WTC11 (cell line): Measurements from ENCODE around the gene BOD1. TPM values are rescaled to one million over a fixed set of nuclear protein-coding genes. Genes with fewer than 3 reads are reported as not detected.

ENCODE experiments used
- ATAC-seq: fragments of 200-7000 bp; cut with Tn5 transposase; 2 replicates; pipeline ENCODE4 v1.10.0; 2021; ENCODE audit warnings: mild to moderate bottlenecking, moderate library complexity
- CTCF ChIA-PET: fragments of 300-600 bp; sonication (Branson Sonifier 250); formaldehyde crosslinking; loops from one replicate; lab custom pipeline; 2021; ENCODE audit warnings: antibody characterized with exemption; lab: Charles Lee
- POLR2A ChIA-PET: fragments of 350-600 bp; sonication (Branson Sonifier 250); formaldehyde crosslinking; loops from one replicate; lab custom pipeline; 2021; ENCODE audit warnings: antibody characterized with exemption; lab: Charles Lee
- DNase-seq: peaks from one replicate; pipeline ENCODE4 v3.0.0; 2021; ENCODE audit warnings: low spot score
- H3K27ac Mint-ChIP-seq: 2 replicates; pipeline ENCODE4 v1.8.0; 2021; ENCODE audit warnings: mixed read lengths
- H3K27me3 Mint-ChIP-seq: 2 replicates; pipeline ENCODE4 v1.8.0; 2021; ENCODE audit warnings: low read depth, mild to moderate bottlenecking, moderate library complexity, mixed read lengths
- H3K36me3 Mint-ChIP-seq: 2 replicates; pipeline ENCODE4 v1.8.0; 2021; ENCODE audit warnings: mixed read lengths
- H3K4me1 Mint-ChIP-seq: 2 replicates; pipeline ENCODE4 v1.8.0; 2022; ENCODE audit warnings: mixed read lengths
- H3K4me3 Mint-ChIP-seq: 2 replicates; pipeline ENCODE4 v1.8.0; 2021; ENCODE audit warnings: mild to moderate bottlenecking, moderate library complexity, mixed read lengths
- H3K9me3 Mint-ChIP-seq: 2 replicates; pipeline ENCODE4 v1.8.0; 2021; ENCODE audit warnings: mixed read lengths
- ATF3 ChIP-seq: sonication (generic); formaldehyde crosslinking; conservative IDR thresholded peaks from 2 replicates; pipeline ENCODE4 v1.8.1; 2022; ENCODE audit warnings: mild to moderate bottlenecking, missing genetic modification reagents
- E2F1 ChIP-seq: sonication (generic); formaldehyde crosslinking; IDR thresholded peaks from 2 replicates; pipeline ENCODE4 v1.8.0; 2022; ENCODE audit warnings: mild to moderate bottlenecking, missing genetic modification reagents
- EMX1 ChIP-seq: fragments of 250-450 bp; sonication (Bioruptor Pico); IDR thresholded peaks from 2 replicates; pipeline ENCODE4 v1.8.0; 2021; ENCODE audit warnings: mild to moderate bottlenecking
- ETV6 ChIP-seq: sonication (generic); formaldehyde crosslinking; IDR thresholded peaks from 2 replicates; pipeline ENCODE4 v1.8.1; 2022; ENCODE audit warnings: mild to moderate bottlenecking, missing genetic modification reagents
- FOXP1 ChIP-seq: sonication (generic); formaldehyde crosslinking; IDR thresholded peaks from 2 replicates; pipeline ENCODE4 v1.8.0; 2022; ENCODE audit warnings: missing genetic modification reagents, mild to moderate bottlenecking, moderate library complexity, borderline replicate concordance
- GTF2I ChIP-seq: fragments of 250-450 bp; sonication (Bioruptor Pico); conservative IDR thresholded peaks from 2 replicates; pipeline ENCODE4 v1.4.0; 2021; ENCODE audit warnings: mild to moderate bottlenecking
- MLX ChIP-seq: sonication (generic); formaldehyde crosslinking; IDR thresholded peaks from 2 replicates; pipeline ENCODE4 v1.8.1; 2023; ENCODE audit warnings: mild to moderate bottlenecking, missing genetic modification reagents, moderate library complexity
- NR3C1 ChIP-seq: sonication (generic); formaldehyde crosslinking; conservative IDR thresholded peaks from 2 replicates; pipeline ENCODE4 v1.8.1; 2023; ENCODE audit warnings: low read depth, mild to moderate bottlenecking, missing genetic modification reagents
- OVOL2 ChIP-seq: fragments of 250-450 bp; sonication (Bioruptor Pico); IDR thresholded peaks from 2 replicates; pipeline ENCODE4 v1.9.0; 2021; ENCODE audit warnings: mild to moderate bottlenecking, borderline replicate concordance
- PRDM15 ChIP-seq: sonication (generic); formaldehyde crosslinking; IDR thresholded peaks from 2 replicates; pipeline ENCODE4 v1.8.0; 2022; ENCODE audit warnings: missing genetic modification reagents
- SOX15 ChIP-seq: fragments of 250-450 bp; sonication (Bioruptor Pico); IDR thresholded peaks from 2 replicates; pipeline ENCODE4 v1.9.0; 2021; ENCODE audit warnings: mild to moderate bottlenecking
- TCF7 ChIP-seq: sonication (generic); formaldehyde crosslinking; IDR thresholded peaks from 2 replicates; pipeline ENCODE4 v1.8.0; 2022; ENCODE audit warnings: mild to moderate bottlenecking, low read depth, missing genetic modification reagents, moderate library complexity
- TP53 ChIP-seq: sonication (generic); formaldehyde crosslinking; IDR thresholded peaks from 2 replicates; pipeline ENCODE4 v1.8.1; 2023; ENCODE audit warnings: mild to moderate bottlenecking, missing genetic modification reagents
- ZNF263 ChIP-seq: sonication (generic); formaldehyde crosslinking; IDR thresholded peaks from 2 replicates; pipeline ENCODE4 v1.8.1; 2022; ENCODE audit warnings: low read depth, mild to moderate bottlenecking, moderate library complexity, missing genetic modification reagents
- total RNA-seq: library from RNA; stranded (reverse); gene quantifications from 3 replicates; pipeline ENCODE4 v1.2.3, GENCODE V29; 2021
- TF ChIP-seq, protein P1 (sequence below): sonication (generic); formaldehyde crosslinking; IDR thresholded peaks from 2 replicates; pipeline ENCODE4 v1.8.1; 2023; ENCODE audit warnings: mild to moderate bottlenecking, missing genetic modification reagents, moderate library complexity
- TF ChIP-seq, protein P2 (sequence below): sonication (generic); formaldehyde crosslinking; conservative IDR thresholded peaks from 2 replicates; pipeline ENCODE4 v1.8.1; 2023; ENCODE audit warnings: mild to moderate bottlenecking, low read depth, missing genetic modification reagents, moderate library complexity

The BOD1 gene
- total RNA-seq, 1 experiment from 2014 or later, result 120 TPM

GRCh38 chr5:173637340-173637739, 20.9 kb upstream of the BOD1 start:
- Mint-ChIP-seq H3K4me1 (peaks cover 44% of the 10 kb centered on the region), H3K27ac (no peak overlapping the region), H3K4me3 (no peak overlapping the region)
- POLR2A ChIA-PET, result no interaction called here
- DNase-seq, result no peak
- TF ChIP-seq, protein P1, sequence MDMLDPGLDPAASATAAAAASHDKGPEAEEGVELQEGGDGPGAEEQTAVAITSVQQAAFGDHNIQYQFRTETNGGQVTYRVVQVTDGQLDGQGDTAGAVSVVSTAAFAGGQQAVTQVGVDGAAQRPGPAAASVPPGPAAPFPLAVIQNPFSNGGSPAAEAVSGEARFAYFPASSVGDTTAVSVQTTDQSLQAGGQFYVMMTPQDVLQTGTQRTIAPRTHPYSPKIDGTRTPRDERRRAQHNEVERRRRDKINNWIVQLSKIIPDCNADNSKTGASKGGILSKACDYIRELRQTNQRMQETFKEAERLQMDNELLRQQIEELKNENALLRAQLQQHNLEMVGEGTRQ, result no peak
- TF ChIP-seq FOXP1 (no peak), TCF7 (no peak), MLX (CRISPR knock-in tag) (no peak), OVOL2 (CRISPR knock-in tag) (no peak), ZNF263 (CRISPR knock-in tag) (no peak), SOX15 (CRISPR knock-in tag) (no peak), TP53 (no peak), PRDM15 (no peak), GTF2I (CRISPR knock-in tag) (no peak), NR3C1 (CRISPR knock-in tag) (no peak), EMX1 (CRISPR knock-in tag) (no peak), ATF3 (CRISPR knock-in tag) (no peak)
- TF ChIP-seq, protein P2, sequence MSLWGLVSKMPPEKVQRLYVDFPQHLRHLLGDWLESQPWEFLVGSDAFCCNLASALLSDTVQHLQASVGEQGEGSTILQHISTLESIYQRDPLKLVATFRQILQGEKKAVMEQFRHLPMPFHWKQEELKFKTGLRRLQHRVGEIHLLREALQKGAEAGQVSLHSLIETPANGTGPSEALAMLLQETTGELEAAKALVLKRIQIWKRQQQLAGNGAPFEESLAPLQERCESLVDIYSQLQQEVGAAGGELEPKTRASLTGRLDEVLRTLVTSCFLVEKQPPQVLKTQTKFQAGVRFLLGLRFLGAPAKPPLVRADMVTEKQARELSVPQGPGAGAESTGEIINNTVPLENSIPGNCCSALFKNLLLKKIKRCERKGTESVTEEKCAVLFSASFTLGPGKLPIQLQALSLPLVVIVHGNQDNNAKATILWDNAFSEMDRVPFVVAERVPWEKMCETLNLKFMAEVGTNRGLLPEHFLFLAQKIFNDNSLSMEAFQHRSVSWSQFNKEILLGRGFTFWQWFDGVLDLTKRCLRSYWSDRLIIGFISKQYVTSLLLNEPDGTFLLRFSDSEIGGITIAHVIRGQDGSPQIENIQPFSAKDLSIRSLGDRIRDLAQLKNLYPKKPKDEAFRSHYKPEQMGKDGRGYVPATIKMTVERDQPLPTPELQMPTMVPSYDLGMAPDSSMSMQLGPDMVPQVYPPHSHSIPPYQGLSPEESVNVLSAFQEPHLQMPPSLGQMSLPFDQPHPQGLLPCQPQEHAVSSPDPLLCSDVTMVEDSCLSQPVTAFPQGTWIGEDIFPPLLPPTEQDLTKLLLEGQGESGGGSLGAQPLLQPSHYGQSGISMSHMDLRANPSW (CRISPR knock-in tag), result no peak
- TF ChIP-seq, all 79 proteins: peak for 0
- CTCF ChIA-PET, result interaction anchor here (1.2 kb wide), 1 partner anchor 336 kb away, joined by 4 read pairs; no protein-coding TSS in a partner anchor
- no peak for ATAC-seq
- Mint-ChIP-seq H3K27me3 (no peaks in the 10 kb centered on the region), H3K36me3 (no peaks in the 10 kb centered on the region), H3K9me3 (no peaks in the 10 kb centered on the region)

DNA sequence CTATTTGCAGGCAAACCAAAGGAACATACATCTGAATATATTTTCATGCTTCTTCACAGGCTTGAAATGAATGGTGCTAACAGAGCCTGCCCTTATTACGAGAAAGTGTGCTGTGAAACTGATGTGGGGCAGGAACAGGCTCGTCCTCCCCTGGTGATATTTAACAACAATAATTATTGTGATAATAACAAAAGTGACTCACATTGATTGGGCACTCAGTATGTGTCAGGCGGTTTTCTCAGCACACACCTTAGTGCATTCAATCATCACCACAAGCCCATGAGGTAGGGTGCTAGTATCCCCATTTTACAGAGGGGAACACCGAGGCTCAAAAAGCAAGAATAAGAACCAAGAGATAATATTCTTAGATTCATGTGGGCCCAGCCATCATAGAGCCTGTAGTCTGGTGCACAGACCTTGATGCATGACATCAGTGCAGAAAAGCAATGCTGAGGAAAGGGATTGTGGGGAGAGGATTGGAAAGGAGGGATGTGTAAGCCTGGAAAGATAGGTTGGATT, 18.1 kb upstream of the BOD1 start:
- no peak for TF ChIP-seq E2F1
- no peak for TF ChIP-seq ETV6 (CRISPR knock-in tag)
- H3K27me3 Mint-ChIP-seq, result no peaks in the 10 kb centered on the region
- CTCF ChIA-PET, result no interaction called here
- no peak overlapping the region for H3K4me3 Mint-ChIP-seq
- no peaks in the 10 kb centered on the region for H3K36me3 Mint-ChIP-seq
- 0 out of 2 replicates have a peak overlapping the region, but pooled peaks have one; percentile 36 for H3K27ac Mint-ChIP-seq
- POLR2A ChIA-PET, result interaction anchor here (1.5 kb wide), 1 partner anchor 119 kb away, joined by 3 read pairs; no protein-coding TSS in a partner anchor
- ATAC-seq (no peak), DNase-seq (no peak)
- no peaks in the 10 kb centered on the region for H3K9me3 Mint-ChIP-seq
- peaks cover 33% of the 10 kb centered on the region for H3K4me1 Mint-ChIP-seq
